K562 (cell line): Measurements from ENCODE around the gene ZSWIM8. TPM values are rescaled to one million over a fixed set of nuclear protein-coding genes. Genes with fewer than 3 reads are reported as not detected.

ENCODE experiments used
- JUND ChIP-seq, 2 experiments: IDR thresholded peaks; 2 replicates in 1 of 2; 3 replicates in 1 of 2; pipeline ENCODE4 v1.6.1; 2011; ENCODE audit warnings: borderline replicate concordance in 2 of 2, low read depth in 2 of 2, low read length in 2 of 2, improper control_type of control experiment in 1 of 2, missing biosample characterization in 1 of 2, missing genetic modification characterization in 1 of 2, missing genetic modification reagents in 1 of 2
- POLR2H ChIP-seq: IDR thresholded peaks from 2 replicates; pipeline ENCODE4 v1.6.1; 2016; ENCODE audit warnings: missing genetic modification characterization, low read depth, mild to moderate bottlenecking, control low read depth, missing compliant biosample characterization, moderate library complexity
- polyA plus RNA-seq, 8 experiments: library from polyadenylated mRNA; depleted of rRNA in 4 of 8; stranded (reverse) in 5 of 8; unstranded in 3 of 8; fragments of >200 nt; fragmentation: Nextera tagmentation in 2 of 8; fragmentation: Illumina TruSeq in 1 of 8; extraction: Ambion mirVana in 2 of 8; extraction: Trizol in 1 of 8; gene quantifications; 2 replicates each; pipeline versions ENCODE4 v1.2.1 to v1.2.3, GENCODE V29; 2011 to 2014; ENCODE audit warnings: inconsistent platforms in 1 of 8, missing spikeins in 1 of 8
- total RNA-seq, 7 experiments: library from RNA; depleted of rRNA in 6 of 7; stranded (reverse); fragments of >200 nt in 6 of 7; fragmentation: Illumina TruSeq in 2 of 7; extraction: Trizol in 2 of 7; gene quantifications; 2 replicates each; pipeline versions ENCODE4 v1.2.1 to v1.2.3, GENCODE V29; 2011 to 2021; ENCODE audit warnings: low replicate concordance in 1 of 7
- TF ChIP-seq, protein P1 (sequence below): sonication (generic); formaldehyde crosslinking; IDR thresholded peaks from 2 replicates; pipeline ENCODE4 v1.8.0; 2022; ENCODE audit warnings: mild to moderate bottlenecking, missing genetic modification reagents
- TF ChIP-seq, protein P2 (sequence below): fragments of 450-650 bp; IDR thresholded peaks from 2 replicates; pipeline ENCODE4 v1.6.1; 2016; ENCODE audit warnings: mild to moderate bottlenecking, moderate library complexity

ZSWIM8 gene
- total and polyA plus RNA-seq, 9 of the 15 experiments (the other 6 are each of a cell fraction or from before 2014, with no cell fraction given) = 5.6 to 47.8 (median 26.7) TPM

DNA sequence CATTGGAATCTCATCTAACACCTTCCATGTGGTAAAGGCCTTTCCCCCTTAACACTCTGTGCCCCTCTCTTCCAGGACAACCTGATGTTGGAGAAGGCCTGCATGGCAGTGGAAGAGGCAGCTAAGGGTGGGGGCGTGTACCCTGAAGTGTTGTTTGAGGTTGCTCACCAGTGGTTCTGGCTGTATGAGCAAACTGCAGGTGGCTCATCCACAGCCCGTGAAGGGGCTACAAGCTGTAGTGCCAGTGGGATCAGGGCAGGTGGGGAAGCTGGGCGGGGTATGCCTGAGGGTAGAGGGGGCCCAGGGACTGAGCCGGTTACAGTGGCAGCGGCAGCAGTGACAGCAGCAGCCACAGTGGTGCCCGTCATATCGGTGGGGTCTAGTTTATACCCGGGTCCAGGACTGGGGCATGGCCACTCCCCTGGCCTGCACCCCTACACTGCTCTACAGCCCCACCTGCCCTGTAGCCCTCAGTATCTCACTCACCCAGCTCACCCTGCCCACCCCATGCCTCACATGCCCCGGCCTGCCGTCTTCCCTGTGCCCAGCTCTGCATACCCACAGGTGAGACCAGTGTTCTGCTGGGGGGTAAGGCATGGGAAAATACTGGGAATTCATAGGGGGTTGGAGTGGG, 13.6 kb downstream of the ZSWIM8 start (continued):
- TF ChIP-seq JUND (IDR thresholded peaks at IDR 0.05; ENCODE audit: borderline replicate concordance, low read depth, low read length) (no peak), JUND (tag; IDR thresholded peaks at IDR 0.05; ENCODE audit: borderline replicate concordance, low read depth, low read length) (no peak), POLR2H (no peak)
- TF ChIP-seq, protein P1, sequence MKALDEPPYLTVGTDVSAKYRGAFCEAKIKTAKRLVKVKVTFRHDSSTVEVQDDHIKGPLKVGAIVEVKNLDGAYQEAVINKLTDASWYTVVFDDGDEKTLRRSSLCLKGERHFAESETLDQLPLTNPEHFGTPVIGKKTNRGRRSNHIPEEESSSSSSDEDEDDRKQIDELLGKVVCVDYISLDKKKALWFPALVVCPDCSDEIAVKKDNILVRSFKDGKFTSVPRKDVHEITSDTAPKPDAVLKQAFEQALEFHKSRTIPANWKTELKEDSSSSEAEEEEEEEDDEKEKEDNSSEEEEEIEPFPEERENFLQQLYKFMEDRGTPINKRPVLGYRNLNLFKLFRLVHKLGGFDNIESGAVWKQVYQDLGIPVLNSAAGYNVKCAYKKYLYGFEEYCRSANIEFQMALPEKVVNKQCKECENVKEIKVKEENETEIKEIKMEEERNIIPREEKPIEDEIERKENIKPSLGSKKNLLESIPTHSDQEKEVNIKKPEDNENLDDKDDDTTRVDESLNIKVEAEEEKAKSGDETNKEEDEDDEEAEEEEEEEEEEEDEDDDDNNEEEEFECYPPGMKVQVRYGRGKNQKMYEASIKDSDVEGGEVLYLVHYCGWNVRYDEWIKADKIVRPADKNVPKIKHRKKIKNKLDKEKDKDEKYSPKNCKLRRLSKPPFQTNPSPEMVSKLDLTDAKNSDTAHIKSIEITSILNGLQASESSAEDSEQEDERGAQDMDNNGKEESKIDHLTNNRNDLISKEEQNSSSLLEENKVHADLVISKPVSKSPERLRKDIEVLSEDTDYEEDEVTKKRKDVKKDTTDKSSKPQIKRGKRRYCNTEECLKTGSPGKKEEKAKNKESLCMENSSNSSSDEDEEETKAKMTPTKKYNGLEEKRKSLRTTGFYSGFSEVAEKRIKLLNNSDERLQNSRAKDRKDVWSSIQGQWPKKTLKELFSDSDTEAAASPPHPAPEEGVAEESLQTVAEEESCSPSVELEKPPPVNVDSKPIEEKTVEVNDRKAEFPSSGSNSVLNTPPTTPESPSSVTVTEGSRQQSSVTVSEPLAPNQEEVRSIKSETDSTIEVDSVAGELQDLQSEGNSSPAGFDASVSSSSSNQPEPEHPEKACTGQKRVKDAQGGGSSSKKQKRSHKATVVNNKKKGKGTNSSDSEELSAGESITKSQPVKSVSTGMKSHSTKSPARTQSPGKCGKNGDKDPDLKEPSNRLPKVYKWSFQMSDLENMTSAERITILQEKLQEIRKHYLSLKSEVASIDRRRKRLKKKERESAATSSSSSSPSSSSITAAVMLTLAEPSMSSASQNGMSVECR (CRISPR knock-in tag) = no peak
- TF ChIP-seq, protein P2, sequence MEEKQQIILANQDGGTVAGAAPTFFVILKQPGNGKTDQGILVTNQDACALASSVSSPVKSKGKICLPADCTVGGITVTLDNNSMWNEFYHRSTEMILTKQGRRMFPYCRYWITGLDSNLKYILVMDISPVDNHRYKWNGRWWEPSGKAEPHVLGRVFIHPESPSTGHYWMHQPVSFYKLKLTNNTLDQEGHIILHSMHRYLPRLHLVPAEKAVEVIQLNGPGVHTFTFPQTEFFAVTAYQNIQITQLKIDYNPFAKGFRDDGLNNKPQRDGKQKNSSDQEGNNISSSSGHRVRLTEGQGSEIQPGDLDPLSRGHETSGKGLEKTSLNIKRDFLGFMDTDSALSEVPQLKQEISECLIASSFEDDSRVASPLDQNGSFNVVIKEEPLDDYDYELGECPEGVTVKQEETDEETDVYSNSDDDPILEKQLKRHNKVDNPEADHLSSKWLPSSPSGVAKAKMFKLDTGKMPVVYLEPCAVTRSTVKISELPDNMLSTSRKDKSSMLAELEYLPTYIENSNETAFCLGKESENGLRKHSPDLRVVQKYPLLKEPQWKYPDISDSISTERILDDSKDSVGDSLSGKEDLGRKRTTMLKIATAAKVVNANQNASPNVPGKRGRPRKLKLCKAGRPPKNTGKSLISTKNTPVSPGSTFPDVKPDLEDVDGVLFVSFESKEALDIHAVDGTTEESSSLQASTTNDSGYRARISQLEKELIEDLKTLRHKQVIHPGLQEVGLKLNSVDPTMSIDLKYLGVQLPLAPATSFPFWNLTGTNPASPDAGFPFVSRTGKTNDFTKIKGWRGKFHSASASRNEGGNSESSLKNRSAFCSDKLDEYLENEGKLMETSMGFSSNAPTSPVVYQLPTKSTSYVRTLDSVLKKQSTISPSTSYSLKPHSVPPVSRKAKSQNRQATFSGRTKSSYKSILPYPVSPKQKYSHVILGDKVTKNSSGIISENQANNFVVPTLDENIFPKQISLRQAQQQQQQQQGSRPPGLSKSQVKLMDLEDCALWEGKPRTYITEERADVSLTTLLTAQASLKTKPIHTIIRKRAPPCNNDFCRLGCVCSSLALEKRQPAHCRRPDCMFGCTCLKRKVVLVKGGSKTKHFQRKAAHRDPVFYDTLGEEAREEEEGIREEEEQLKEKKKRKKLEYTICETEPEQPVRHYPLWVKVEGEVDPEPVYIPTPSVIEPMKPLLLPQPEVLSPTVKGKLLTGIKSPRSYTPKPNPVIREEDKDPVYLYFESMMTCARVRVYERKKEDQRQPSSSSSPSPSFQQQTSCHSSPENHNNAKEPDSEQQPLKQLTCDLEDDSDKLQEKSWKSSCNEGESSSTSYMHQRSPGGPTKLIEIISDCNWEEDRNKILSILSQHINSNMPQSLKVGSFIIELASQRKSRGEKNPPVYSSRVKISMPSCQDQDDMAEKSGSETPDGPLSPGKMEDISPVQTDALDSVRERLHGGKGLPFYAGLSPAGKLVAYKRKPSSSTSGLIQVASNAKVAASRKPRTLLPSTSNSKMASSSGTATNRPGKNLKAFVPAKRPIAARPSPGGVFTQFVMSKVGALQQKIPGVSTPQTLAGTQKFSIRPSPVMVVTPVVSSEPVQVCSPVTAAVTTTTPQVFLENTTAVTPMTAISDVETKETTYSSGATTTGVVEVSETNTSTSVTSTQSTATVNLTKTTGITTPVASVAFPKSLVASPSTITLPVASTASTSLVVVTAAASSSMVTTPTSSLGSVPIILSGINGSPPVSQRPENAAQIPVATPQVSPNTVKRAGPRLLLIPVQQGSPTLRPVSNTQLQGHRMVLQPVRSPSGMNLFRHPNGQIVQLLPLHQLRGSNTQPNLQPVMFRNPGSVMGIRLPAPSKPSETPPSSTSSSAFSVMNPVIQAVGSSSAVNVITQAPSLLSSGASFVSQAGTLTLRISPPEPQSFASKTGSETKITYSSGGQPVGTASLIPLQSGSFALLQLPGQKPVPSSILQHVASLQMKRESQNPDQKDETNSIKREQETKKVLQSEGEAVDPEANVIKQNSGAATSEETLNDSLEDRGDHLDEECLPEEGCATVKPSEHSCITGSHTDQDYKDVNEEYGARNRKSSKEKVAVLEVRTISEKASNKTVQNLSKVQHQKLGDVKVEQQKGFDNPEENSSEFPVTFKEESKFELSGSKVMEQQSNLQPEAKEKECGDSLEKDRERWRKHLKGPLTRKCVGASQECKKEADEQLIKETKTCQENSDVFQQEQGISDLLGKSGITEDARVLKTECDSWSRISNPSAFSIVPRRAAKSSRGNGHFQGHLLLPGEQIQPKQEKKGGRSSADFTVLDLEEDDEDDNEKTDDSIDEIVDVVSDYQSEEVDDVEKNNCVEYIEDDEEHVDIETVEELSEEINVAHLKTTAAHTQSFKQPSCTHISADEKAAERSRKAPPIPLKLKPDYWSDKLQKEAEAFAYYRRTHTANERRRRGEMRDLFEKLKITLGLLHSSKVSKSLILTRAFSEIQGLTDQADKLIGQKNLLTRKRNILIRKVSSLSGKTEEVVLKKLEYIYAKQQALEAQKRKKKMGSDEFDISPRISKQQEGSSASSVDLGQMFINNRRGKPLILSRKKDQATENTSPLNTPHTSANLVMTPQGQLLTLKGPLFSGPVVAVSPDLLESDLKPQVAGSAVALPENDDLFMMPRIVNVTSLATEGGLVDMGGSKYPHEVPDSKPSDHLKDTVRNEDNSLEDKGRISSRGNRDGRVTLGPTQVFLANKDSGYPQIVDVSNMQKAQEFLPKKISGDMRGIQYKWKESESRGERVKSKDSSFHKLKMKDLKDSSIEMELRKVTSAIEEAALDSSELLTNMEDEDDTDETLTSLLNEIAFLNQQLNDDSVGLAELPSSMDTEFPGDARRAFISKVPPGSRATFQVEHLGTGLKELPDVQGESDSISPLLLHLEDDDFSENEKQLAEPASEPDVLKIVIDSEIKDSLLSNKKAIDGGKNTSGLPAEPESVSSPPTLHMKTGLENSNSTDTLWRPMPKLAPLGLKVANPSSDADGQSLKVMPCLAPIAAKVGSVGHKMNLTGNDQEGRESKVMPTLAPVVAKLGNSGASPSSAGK = no peak
